Transverse colon (tissue), 4 donors: Measurements from ENCODE around the gene HSD11B2. TPM values are rescaled to one million over a fixed set of nuclear protein-coding genes. Genes with fewer than 3 reads are reported as not detected.
A peak's percentile ranks its signal among the peaks of the same experiment; 100 is the strongest.

ENCODE experiments used
- DNase-seq: peaks from one replicate; pipeline ENCODE4 v3.0.0-alpha.2; 2019
- H3K27ac ChIP-seq, 4 donors: fragments of 200-600 bp; sonication (generic); 2 replicates each; pipeline ENCODE4 v1.5.1; 2016 to 2018; ENCODE audit warnings: inconsistent platforms in 4 of 4
- H3K27me3 ChIP-seq: fragments of 200-600 bp; sonication (generic); 2 replicates; pipeline ENCODE4 v1.5.1; 2017; ENCODE audit warnings: inconsistent platforms
- H3K36me3 ChIP-seq, 4 donors: fragments of 200-600 bp; sonication (generic); 2 replicates each; pipeline ENCODE4 v1.5.1; 2017 to 2019; ENCODE audit warnings: inconsistent platforms in 4 of 4
- H3K4me1 ChIP-seq, 4 donors: fragments of 200-600 bp; sonication (generic); 2 replicates each; pipeline ENCODE4 v1.5.1; 2017 to 2020; ENCODE audit warnings: inconsistent platforms in 4 of 4
- H3K4me3 ChIP-seq, 4 donors: fragments of 200-600 bp; sonication (generic); 1 replicate in 1 of 4; 2 replicates in 3 of 4; pipeline versions ENCODE4 v1.5.1 to v1.6.1; 2017 to 2019; ENCODE audit warnings: inconsistent platforms in 4 of 4
- H3K9me3 ChIP-seq, 2 donors: fragments of 200-600 bp; sonication (generic); 2 replicates each; pipeline ENCODE4 v1.5.1; 2017 to 2019; ENCODE audit warnings: inconsistent platforms in 2 of 2
- CTCF ChIP-seq, 5 experiments: fragments of 200-600 bp in 3 of 5; fragments of 450-650 bp in 2 of 5; sonication (generic) in 3 of 5; IDR thresholded peaks; 1 replicate in 2 of 5; 2 replicates in 3 of 5; pipeline ENCODE4 v1.5.1; 2016 to 2017; ENCODE audit warnings: antibody characterized with exemption in 5 of 5, inconsistent platforms in 3 of 5, mild to moderate bottlenecking in 2 of 5, moderate library complexity in 1 of 5
- EP300 ChIP-seq: sonication (generic); formaldehyde crosslinking; IDR thresholded peaks from one replicate; pipeline ENCODE4 v1.6.1; 2017; ENCODE audit warnings: antibody characterized with exemption, low read depth
- POLR2A ChIP-seq: fragments of 450-650 bp; IDR thresholded peaks from one replicate; pipeline ENCODE4 v1.6.1; 2016; ENCODE audit warnings: antibody characterized with exemption, mild to moderate bottlenecking, moderate library complexity
- POLR2AphosphoS5 ChIP-seq, 3 donors: sonication (generic); formaldehyde crosslinking; IDR thresholded peaks; one replicate each; pipeline ENCODE4 v1.6.1; 2016; ENCODE audit warnings: antibody characterized with exemption in 3 of 3
- WGBS, 2 donors: methylation state at CpG; one replicate each; pipeline ENCODE4 v1.1.5; 2018; ENCODE audit warnings: low coverage in 1 of 2; 5-methylcytosine and 5-hydroxymethylcytosine counted together
- in situ Hi-C, 4 donors: fragments of 200-750 bp; cut with MboI; loops; one replicate each; pipeline versions ENCODE4 v1.15.0 to v1.15.1; 2017; ENCODE audit warnings: low sequenced_read_pairs in 3 of 4, low pct_ligation_motif_present in 1 of 4, low pct_unique_long_range_greater_than_20kb in 1 of 4
- intact Hi-C: fragments of 100-400 bp; cut with DNase I; formaldehyde crosslinking; loops from one replicate; pipeline ENCODE4 v1.15.1; 2023; ENCODE audit warnings: low total_unique reads
- total RNA-seq, 4 donors: library from RNA; depleted of rRNA; stranded (reverse); fragments of >200 nt; gene quantifications; one replicate each; pipeline ENCODE4 v1.1.0, GENCODE V29; 2016

Gene HSD11B2
- total RNA-seq, 4 donors from 2014 or later, result 667 to 1,081 (median 790) TPM

GRCh38 chr16:67415872-67416793 lies 14.8 kb upstream of the HSD11B2 start, which contains the start of gene ZDHHC1:
TSS of gene ZDHHC1 (minus strand) at chr16:67416477. CDS start at chr16:67407775, 8,702 bp downstream.
- intact Hi-C loops (no loop called here), in situ Hi-C loops (no loop called here)
- peak within 1 kb of the TSS; percentile 64 to 85 (median 69) for H3K4me3 ChIP-seq
- H3K4me1 ChIP-seq, result peaks cover 13 to 28% (median 14%) of the 10 kb centered on the region in 4 donors
- 4 to 12% methylated on average over 3 to 38 of the region's 73 CpGs for WGBS, 2 donors
- H3K27me3 ChIP-seq, result no peaks in the 10 kb centered on the region
- no peaks in the 10 kb centered on the region for H3K36me3 ChIP-seq
- TF ChIP-seq POLR2A (peak; percentile 43), CTCF (IDR thresholded peaks at IDR 0.05) (peak; percentile 54 to 72 (median 58)), EP300 (no peak), POLR2AphosphoS5 (IDR thresholded peaks at IDR 0.05) (peak; percentile 10 to 58 (median 57))
- peak; percentile 76 for DNase-seq
- H3K9me3 ChIP-seq, result no peaks in the 10 kb centered on the region
- peak within 1 kb of the TSS; percentile 78 to 86 (median 82) for H3K27ac ChIP-seq

GRCh38 chr16:67417333-67418061 lies 13.4 kb upstream of the HSD11B2 start:
- Histone ChIP-seq H3K27me3 (no peaks in the 10 kb centered on the region), H3K36me3 (no peaks in the 10 kb centered on the region), H3K4me1 (peaks cover 13 to 28% (median 14%) of the 10 kb centered on the region in 4 donors), H3K4me3 (no peak overlapping the region), H3K9me3 (no peaks in the 10 kb centered on the region), H3K27ac (no peak overlapping the region)
- WGBS, 2 donors, result 64 to 75% methylated on average over 2 of the region's 2 CpGs
- no peak for DNase-seq
- no peak for TF ChIP-seq POLR2A
- intact Hi-C loops (no loop called here), in situ Hi-C loops (no loop called here)

GRCh38 chr16:67419502-67419901 lies 11.4 kb upstream of the HSD11B2 start:
- no peaks in the 10 kb centered on the region for H3K27me3 ChIP-seq
- no peak overlapping the region for H3K27ac ChIP-seq
- no peaks in the 10 kb centered on the region for H3K9me3 ChIP-seq
- intact Hi-C loops (no loop called here), in situ Hi-C loops (no loop called here)
- no peak for DNase-seq
- H3K36me3 ChIP-seq, result no peaks in the 10 kb centered on the region
- H3K4me1 ChIP-seq, result peaks cover 7 to 21% (median 12%) of the 10 kb centered on the region in 4 donors
- no peak overlapping the region for H3K4me3 ChIP-seq
- TF ChIP-seq POLR2A (no peak), CTCF (IDR thresholded peaks at IDR 0.05) (no peak), POLR2AphosphoS5 (IDR thresholded peaks at IDR 0.05) (no peak), EP300 (no peak)
- WGBS, 2 donors, result 88 to 90% methylated on average over 2 to 3 of the region's 3 CpGs

GRCh38 chr16:67419931-67420330 lies 11.0 kb upstream of the HSD11B2 start:
- TF ChIP-seq EP300 (no peak), POLR2AphosphoS5 (IDR thresholded peaks at IDR 0.05) (no peak), POLR2A (no peak)
- H3K4me3 ChIP-seq, result no peak overlapping the region
- intact Hi-C loops, result no loop called here
- peaks cover 6 to 17% (median 12%) of the 10 kb centered on the region in 4 donors for H3K4me1 ChIP-seq
- H3K27ac ChIP-seq, result no peak overlapping the region
- no peaks in the 10 kb centered on the region for H3K36me3 ChIP-seq
- in situ Hi-C loops, result no loop called here
- WGBS, 2 donors, result 80% methylated on average over 1 to 3 of the region's 3 CpGs
- no peak for DNase-seq
- no peaks in the 10 kb centered on the region for H3K9me3 ChIP-seq
- no peaks in the 10 kb centered on the region for H3K27me3 ChIP-seq

- Histone ChIP-seq H3K4me1 (peaks cover 0 to 8% (median 4%) of the 10 kb centered on the region in 4 donors), H3K27me3 (no peaks in the 10 kb centered on the region), H3K9me3 (no peaks in the 10 kb centered on the region), H3K4me3 (no peak overlapping the region), H3K36me3 (no peaks in the 10 kb centered on the region), H3K27ac (no peak overlapping the region)
- WGBS, 2 donors, result 67 to 88% methylated on average over 1 to 4 of the region's 4 CpGs
- intact Hi-C loops (no loop called here), in situ Hi-C loops (no loop called here)
- no peak for DNase-seq
- TF ChIP-seq POLR2AphosphoS5 (IDR thresholded peaks at IDR 0.05), result no peak
- no peak for TF ChIP-seq EP300
- TF ChIP-seq POLR2A, result no peak
- TF ChIP-seq CTCF (IDR thresholded peaks at IDR 0.05), result no peak
Observed at GRCh38 chr16:67421030-67421429, 9.9 kb upstream of the HSD11B2 start.
